Hematopoietic multipotent progenitor cell treated with erythropoietin and hydrocortisone succinate and interleukin-3 and kit ligand, for 4 days (in vitro differentiated cells): ENCODE measurements around the gene TSC22D1.
"Not testable (repeated sequence)": the region's sequence is repeated elsewhere in the genome, so short reads cannot be mapped to it uniquely, and the experiment has no call there.

ENCODE experiments used
- DNase-seq: peaks from one replicate; pipeline ENCODE4 v3.0.0-alpha.2; 2015

TSC22D1 gene

DNA sequence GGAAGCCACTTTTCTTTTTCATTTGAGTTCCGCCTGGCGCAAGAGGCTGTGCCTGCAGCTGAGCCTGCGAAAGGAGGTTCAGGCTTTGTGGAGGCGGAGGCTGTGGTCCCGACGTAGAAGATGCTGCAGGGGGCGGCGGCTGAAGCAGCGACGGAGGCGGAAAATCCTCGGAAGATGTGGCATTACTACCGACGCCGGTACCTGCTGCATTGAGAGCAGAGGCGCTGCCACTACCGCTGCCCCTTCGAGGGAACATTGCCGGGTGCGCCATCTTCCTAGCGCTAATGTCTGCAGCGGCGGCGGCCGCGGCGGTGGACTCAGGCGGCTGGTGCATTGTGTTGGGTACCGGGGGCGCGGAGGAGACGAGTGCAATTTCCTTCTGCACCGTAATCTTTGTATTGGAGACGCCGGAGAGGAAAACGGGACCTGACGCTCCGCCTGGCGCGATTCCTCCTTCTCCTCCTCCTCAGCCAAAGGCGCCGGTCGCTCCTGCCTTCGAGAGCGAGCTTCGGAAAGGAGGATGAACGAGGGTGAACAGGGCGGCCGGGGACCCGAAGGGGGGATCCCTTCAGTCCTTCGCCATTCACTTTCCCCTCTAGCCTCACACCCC is at the start of gene TSC22D1:
TSC22D1 (minus strand) TSS at position 590 of the 610 bp plus-strand sequence; CDS start at position 334, 256 bp downstream.
- peak; percentile 77 for DNase-seq

GRCh38 chr13:44622708-44623107 is 46.6 kb upstream of the TSC22D1 start:
- DNase-seq, result no peak

GRCh38 chr13:44622261-44622660 is 46.1 kb upstream of the TSC22D1 start:
- no peak for DNase-seq

DNA sequence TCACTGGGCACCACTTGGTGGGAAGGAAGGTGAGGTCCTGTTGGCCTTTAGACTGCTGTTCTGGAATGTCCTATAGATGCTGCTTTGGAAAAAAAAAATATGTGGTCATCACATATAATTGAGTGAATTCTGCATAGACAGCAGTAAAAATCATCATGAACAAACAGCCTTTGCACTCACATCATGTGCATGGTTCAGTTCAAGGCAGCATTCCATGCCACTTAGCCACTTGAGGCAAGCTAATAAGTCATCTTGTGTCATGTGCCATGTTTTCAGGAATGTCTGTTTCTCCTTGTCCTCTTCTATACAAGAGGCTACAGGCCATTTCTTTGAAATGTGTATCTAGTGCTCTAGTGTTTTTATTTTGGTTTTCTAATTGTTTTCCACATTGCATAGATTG is 43.9 kb upstream of the TSC22D1 start:
- no peak for DNase-seq

DNA sequence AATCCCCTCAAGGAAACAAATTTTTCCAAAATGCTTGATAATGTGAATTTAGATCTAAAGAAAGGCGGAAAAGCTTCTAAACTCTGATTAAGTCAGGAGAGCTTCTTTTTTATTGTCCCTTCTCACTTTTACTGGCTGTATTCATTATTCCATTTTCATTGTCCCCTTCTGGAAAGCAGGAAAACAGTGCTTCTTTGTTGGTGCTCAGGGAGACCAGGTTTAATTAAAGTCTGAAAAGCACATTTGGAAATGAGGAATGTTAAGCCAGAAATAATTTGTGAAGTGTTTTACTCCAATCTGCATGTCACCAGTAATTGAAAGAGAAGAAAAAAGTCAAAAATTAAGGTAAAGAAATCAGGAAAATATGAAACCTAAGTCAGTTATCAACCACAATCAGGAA is 43.5 kb upstream of the TSC22D1 start:
- no peak for DNase-seq

GRCh38 chr13:44618326-44618725 is 42.2 kb upstream of the TSC22D1 start:
- DNase-seq, result no peak

DNA sequence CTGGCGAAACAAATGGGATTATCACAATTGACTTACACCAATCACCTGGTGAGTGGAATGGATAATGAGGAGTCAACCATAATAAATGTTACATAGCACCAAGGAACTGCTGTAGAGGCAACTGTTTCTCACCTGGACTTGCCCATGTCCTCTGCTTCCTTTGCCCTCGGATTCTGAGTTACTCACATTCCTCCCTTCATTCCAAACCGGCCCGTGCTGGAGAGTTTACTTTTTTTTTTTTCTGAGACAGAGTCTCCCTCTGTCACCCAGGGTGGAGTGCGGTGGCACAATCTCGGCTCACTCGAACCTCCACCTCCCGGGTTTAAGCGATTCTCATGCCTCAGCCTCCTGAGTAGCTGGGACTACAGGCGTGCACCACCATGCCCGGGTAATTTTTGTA is 41.5 kb upstream of the TSC22D1 start:
- DNase-seq, result no peak

DNA sequence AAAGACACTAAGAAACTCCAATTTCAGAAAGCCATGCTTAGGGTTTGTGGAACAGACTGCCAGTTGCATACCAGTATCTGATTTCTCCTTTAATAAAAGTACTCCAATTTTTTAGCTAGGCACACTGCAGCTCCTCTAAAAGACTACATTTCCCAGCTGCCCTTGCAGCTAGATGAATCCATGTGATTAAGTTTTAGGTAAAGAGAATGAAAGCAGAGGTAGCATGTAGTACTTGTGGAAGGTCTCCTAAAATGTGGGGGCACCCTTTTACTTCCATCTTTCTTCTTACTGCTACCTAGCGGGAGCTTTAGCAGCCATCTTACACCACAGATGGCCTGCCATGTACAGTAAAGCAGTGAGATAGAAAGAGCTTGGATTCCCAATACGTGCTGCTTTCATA is 33.0 kb upstream of the TSC22D1 start:
- no peak for DNase-seq

GRCh38 chr13:44605721-44606120 is 29.6 kb upstream of the TSC22D1 start:
- no peak for DNase-seq

GRCh38 chr13:44605275-44605674 is 29.1 kb upstream of the TSC22D1 start:
- no peak for DNase-seq

- DNase-seq, result no peak
Measured at GRCh38 chr13:44601586-44601985, 25.5 kb upstream of the TSC22D1 start.

GRCh38 chr13:44593861-44594592 is 17.9 kb upstream of the TSC22D1 start:
- not testable (repeated sequence) for DNase-seq

DNA sequence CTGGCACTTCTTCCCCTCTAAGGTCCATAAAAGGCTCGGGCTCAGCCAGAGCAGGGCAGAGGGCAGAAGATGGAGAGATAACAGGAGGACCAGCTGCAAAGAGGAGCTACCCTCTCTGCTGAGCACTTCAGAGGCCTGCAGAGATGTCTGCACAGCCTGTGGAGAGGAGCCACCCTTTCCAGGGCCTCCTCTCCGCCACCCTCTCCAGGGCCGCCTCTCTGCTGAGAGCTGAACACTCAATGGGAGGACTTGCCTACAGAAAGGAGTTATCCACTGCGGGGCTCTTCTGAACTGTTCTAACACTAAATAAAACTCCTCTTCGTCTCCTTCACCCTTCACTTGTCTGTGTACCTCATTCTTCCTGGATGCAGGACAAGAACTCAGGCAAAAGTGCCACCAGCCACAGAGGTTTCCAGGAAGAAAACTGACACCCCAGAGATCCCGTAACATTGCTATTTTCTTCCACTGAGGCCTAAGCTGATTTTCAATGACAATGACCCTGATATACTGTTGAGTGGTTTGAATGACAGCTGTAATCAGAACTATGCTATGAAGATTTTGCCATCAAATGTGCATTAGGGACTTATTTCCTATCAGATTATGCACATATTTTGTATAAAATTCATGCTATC is 16.2 kb upstream of the TSC22D1 start:
- no peak for DNase-seq

- DNase-seq, result no peak
Measured at GRCh38 chr13:44591316-44591715, 15.2 kb upstream of the TSC22D1 start.

- no peak for DNase-seq
Measured at GRCh38 chr13:44583137-44583536, 7.0 kb upstream of the TSC22D1 start.

GRCh38 chr13:44578067-44578400 is 1.9 kb upstream of the TSC22D1 start:
- no peak for DNase-seq

DNA sequence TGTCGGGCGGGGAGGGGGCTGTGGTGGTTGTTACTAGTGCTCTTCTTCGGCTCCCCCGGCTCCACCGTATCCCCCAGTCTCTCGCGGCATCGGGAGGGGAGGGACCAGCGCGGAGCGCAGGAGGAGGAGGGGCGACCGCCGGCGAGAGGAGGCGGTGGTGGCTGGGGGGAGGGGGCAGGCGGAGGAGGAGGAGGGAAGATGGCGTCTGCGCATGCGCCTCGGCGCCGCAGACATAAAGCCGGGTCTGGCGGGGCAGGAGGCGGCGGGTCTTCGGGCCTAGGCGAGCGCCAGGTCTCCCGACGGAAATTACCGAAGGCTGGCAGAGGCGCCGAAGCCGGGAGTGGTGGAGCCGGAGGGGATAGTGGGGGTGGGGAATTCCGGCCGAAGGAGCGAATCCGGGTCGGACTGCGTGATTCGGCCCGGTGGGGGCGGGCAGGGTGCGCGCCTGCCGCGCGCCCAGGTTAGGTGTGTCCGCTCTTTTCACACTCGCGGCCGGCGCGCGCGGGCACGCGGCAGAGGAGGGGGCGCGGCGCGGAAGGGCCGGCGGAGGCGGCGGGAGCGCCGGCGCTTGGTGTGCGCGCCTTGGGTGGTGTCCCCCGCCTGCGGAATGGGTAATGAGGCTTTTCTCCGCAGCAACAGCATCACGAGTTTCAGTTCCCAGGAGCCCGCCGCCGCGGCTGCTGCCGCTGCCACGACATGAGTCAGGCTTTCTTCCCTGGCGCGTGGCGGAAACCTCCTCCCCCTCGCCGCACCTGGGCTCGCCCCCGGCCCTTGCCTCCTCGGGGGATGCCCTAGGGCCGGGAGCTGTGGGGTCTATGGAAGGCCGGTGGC is 1.3 kb upstream of the TSC22D1 start:
- DNase-seq, result peak; percentile 99

DNA sequence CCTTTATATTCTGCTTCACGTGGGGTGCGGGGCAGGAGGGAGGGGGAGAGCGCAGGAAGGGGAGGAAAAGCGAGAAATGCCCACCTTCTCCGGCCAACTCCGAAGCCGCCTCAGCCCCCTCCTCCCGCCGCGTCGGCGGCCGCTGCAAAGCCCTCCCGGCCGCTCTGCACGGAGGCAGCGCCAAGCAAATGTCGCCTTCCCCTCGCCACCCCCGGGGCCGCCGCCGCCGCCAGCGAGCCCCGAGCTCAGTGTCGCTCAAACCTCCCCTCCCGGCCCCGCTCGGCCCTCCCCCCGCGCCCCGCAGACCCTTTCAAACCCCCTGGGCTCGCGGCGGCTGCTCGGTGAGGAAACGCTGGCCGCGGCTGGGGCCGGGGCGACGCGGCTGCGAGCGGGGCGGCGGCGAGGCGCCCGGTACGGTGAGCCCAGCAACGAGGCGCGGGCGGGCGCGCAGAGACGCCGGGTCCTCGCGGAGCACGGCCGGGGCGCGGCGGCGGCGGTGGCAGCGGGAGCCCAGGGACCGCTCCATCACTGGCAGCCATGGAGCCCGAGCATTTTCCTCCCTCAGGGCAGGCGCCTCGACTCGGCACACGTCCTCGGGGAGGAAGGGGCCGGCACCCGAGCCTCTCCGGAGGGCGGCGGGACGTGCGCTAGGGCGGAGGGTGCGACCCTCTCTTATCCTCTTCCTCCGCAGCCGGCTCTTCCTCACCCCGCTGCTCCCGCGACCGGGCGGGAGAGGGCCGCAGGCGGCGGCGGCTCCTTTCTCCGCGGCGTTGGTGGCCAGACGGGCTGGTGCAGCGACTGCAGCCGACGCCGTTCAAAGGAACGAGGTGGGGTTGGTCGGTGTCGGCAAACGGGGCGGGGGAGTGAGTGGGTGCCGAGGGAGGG is 463 bp upstream of the TSC22D1 start:
- DNase-seq, result no peak

DNA sequence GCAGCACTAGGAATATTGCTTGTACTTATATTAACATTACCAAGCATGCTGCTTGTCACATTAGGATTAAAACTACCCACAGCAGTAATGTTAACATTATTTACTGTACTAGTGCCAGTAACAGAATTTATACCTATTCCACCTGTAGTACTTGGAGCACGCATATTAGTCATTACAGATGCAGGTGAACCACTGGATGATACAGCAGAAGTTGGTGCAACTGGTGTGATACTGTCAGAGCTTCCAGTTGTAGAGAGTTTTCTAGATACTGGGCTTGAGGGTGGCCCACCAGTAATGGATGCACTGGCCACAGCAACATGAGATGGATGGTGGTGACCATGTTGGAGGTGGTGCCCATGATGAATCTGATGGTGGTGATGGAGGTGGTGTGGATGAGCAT is 1.1 kb downstream of the TSC22D1 start:
- DNase-seq, result no peak

DNA sequence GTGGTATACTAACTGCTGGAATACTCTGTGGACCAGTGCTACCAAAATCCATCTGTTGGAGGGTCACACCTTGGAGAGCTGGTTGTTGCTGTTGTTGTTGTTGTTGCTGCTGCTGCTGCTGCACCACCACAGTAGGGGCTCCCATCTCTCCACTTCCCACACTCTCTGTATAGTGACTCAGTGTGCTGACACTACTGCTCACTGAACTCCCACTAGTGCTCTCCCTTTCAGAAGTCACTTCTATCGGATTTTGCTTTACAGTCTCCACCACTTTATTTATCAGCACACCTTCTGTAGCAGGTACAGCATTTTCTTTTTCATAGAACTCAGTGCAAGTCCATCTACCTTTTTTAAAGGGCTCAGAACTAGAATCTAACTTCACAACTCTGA is 1.7 kb downstream of the TSC22D1 start:
- DNase-seq, result no peak

GRCh38 chr13:44573790-44574465 is 2.2 kb downstream of the TSC22D1 start:
- peak; percentile 78 for DNase-seq

- DNase-seq, result no peak
Measured at GRCh38 chr13:44573071-44573470, 3.1 kb downstream of the TSC22D1 start.
